ENCODE measurements around the gene PYGL. TPM values are rescaled to one million over a fixed set of nuclear protein-coding genes. Genes with fewer than 3 reads are reported as not detected.

Gene PYGL
- polyA plus RNA-seq, 3 donors, result 18.4 to 20.1 (median 19.0) TPM

DNA sequence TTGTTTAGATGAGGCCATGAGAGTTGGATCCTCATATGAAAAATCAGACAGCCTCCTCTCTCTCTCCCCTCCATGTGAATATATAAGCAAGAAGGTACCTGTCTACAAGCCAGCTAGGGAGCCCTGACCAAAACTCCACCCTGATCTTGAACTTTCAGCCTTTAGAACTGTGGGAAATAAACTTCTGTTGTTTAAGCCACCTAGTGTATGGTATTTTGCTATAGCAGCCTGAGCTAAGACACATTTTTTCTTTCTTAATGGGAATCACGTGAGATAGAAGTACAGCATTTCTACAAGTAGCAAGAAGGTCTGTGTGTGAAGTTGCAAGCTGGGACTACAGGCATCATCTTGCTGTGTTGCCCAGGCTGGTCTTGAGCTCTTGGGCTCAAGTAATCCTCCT lies 88.7 kb downstream of the PYGL start:
- DNase-seq (ENCODE audit: extremely low read depth in 1 of 11, low read depth in 9 of 11, low spot score in 4 of 11), result no peak

Other genes starting within 250 kb of the PYGL start
- 10 to 100 TPM; 35.0 to 38.3 (median 35.4) TPM for gene NIN, start 113.3 kb downstream of the PYGL start, polyA plus RNA-seq (ENCODE audit: insufficient read length in 3 of 3)
- gene ABHD12B, start 72.4 kb downstream of the PYGL start, polyA plus RNA-seq (ENCODE audit: insufficient read length in 3 of 3), result 1 to 10 TPM in 2 of 3 donors, under 1 TPM in 1; 0.81 to 1.3 (median 1.0) TPM
- 1 to 10 TPM; 1.8 to 2.4 (median 1.9) TPM for gene TRIM9, start 150.6 kb upstream of the PYGL start, polyA plus RNA-seq (ENCODE audit: insufficient read length in 3 of 3)

All from renal cortex interstitium (tissue), 11 donors.